NT2/D1 (cell line): Measurements from ENCODE around the gene GPR78.

Experiments
- DNase-seq: peaks from one replicate; pipeline ENCODE4 v3.0.0-alpha.2; 2011; ENCODE audit warnings: low read depth, low spot score
- H3K27me3 ChIP-seq: 2 replicates; pipeline ENCODE4 v1.6.0; 2011; ENCODE audit warnings: mild to moderate bottlenecking; ENCODE audit not compliant: insufficient read length, insufficient read depth
- H3K36me3 ChIP-seq: 2 replicates; pipeline ENCODE4 v1.6.1; 2011; ENCODE audit warnings: mild to moderate bottlenecking, low read length, mixed read lengths; ENCODE audit not compliant: insufficient read depth, insufficient read length
- H3K4me1 ChIP-seq: 2 replicates; pipeline ENCODE4 v1.5.1; 2011; ENCODE audit not compliant: insufficient read depth, insufficient read length
- H3K4me3 ChIP-seq: 2 replicates; pipeline ENCODE4 v1.5.1; 2011; ENCODE audit warnings: low read depth; ENCODE audit not compliant: insufficient read length
- H3K9ac ChIP-seq: 2 replicates; pipeline ENCODE4 v1.6.0; 2011; ENCODE audit warnings: low read depth; ENCODE audit not compliant: insufficient read length
- H3K9me3 ChIP-seq: 2 replicates; pipeline ENCODE4 v1.5.1; 2011; ENCODE audit warnings: mild to moderate bottlenecking, low read length; ENCODE audit not compliant: insufficient read depth
- SUZ12 ChIP-seq: IDR thresholded peaks from 2 replicates; pipeline ENCODE4 v1.6.1; 2011; ENCODE audit not compliant: insufficient read length, insufficient read depth; ENCODE audit errors: extremely low read depth
- YY1 ChIP-seq: IDR thresholded peaks from 2 replicates; pipeline ENCODE4 v1.6.1; 2011; ENCODE audit not compliant: insufficient read length, insufficient read depth
- ZNF274 ChIP-seq: IDR thresholded peaks from 2 replicates; pipeline ENCODE4 v1.6.1; 2011; ENCODE audit warnings: mild to moderate bottlenecking, low read depth, low read length

GPR78 gene

GRCh38 chr4:8594097-8595038, 14.2 kb downstream of the GPR78 start:
- peak; percentile 66 for DNase-seq
- peak overlapping the region; percentile 94 for H3K9ac ChIP-seq
- no peaks in the 10 kb centered on the region for H3K27me3 ChIP-seq
- TF ChIP-seq SUZ12, result no peak
- TF ChIP-seq YY1, result no peak
- TF ChIP-seq ZNF274, result no peak
- H3K36me3 ChIP-seq, result peaks cover 50% of the 10 kb centered on the region
- peaks cover 50% of the 10 kb centered on the region for H3K4me1 ChIP-seq
- H3K4me3 ChIP-seq, result peak overlapping the region; percentile 89
- H3K9me3 ChIP-seq, result no peaks in the 10 kb centered on the region

- peak overlapping the region; percentile 36 for H3K9ac ChIP-seq
- TF ChIP-seq ZNF274 (no peak), SUZ12 (no peak), YY1 (no peak)
- no peaks in the 10 kb centered on the region for H3K27me3 ChIP-seq
- H3K36me3 ChIP-seq, result peaks cover 59% of the 10 kb centered on the region
- no peaks in the 10 kb centered on the region for H3K9me3 ChIP-seq
- peaks cover 48% of the 10 kb centered on the region for H3K4me1 ChIP-seq
- DNase-seq, result no peak
- no peak overlapping the region for H3K4me3 ChIP-seq
Observed at GRCh38 chr4:8595237-8596087, 15.3 kb downstream of the GPR78 start.

GRCh38 chr4:8596891-8597290, 16.7 kb downstream of the GPR78 start:
- Histone ChIP-seq H3K36me3 (peaks cover 74% of the 10 kb centered on the region), H3K27me3 (no peaks in the 10 kb centered on the region), H3K9me3 (no peaks in the 10 kb centered on the region), H3K4me1 (peaks cover 37% of the 10 kb centered on the region), H3K4me3 (no peak overlapping the region), H3K9ac (no peak overlapping the region)
- no peak for DNase-seq
- TF ChIP-seq ZNF274, result no peak
- TF ChIP-seq SUZ12, result no peak
- TF ChIP-seq YY1, result no peak

GRCh38 chr4:8597319-8597718, 17.1 kb downstream of the GPR78 start:
- Histone ChIP-seq H3K27me3 (no peaks in the 10 kb centered on the region), H3K4me1 (peaks cover 33% of the 10 kb centered on the region), H3K9me3 (no peaks in the 10 kb centered on the region), H3K9ac (no peak overlapping the region), H3K4me3 (no peak overlapping the region), H3K36me3 (peaks cover 78% of the 10 kb centered on the region)
- DNase-seq, result no peak
- no peak for TF ChIP-seq YY1
- TF ChIP-seq ZNF274, result no peak
- no peak for TF ChIP-seq SUZ12

- TF ChIP-seq YY1 (no peak), SUZ12 (no peak)
- no peaks in the 10 kb centered on the region for H3K27me3 ChIP-seq
- no peak overlapping the region for H3K9ac ChIP-seq
- H3K4me3 ChIP-seq, result no peak overlapping the region
- peaks cover 32% of the 10 kb centered on the region for H3K4me1 ChIP-seq
- no peak for DNase-seq
- H3K36me3 ChIP-seq, result peaks cover 83% of the 10 kb centered on the region
- no peaks in the 10 kb centered on the region for H3K9me3 ChIP-seq
Observed at GRCh38 chr4:8597791-8598190, 17.6 kb downstream of the GPR78 start.

GRCh38 chr4:8598391-8599090, 18.3 kb downstream of the GPR78 start:
- no peak overlapping the region for H3K4me3 ChIP-seq
- H3K9me3 ChIP-seq, result no peaks in the 10 kb centered on the region
- peaks cover 89% of the 10 kb centered on the region for H3K36me3 ChIP-seq
- H3K4me1 ChIP-seq, result peaks cover 28% of the 10 kb centered on the region
- TF ChIP-seq SUZ12 (no peak), YY1 (no peak), ZNF274 (no peak)
- H3K9ac ChIP-seq, result peak overlapping the region; percentile 18
- H3K27me3 ChIP-seq, result no peaks in the 10 kb centered on the region
- no peak for DNase-seq

GRCh38 chr4:8599091-8599460, 18.9 kb downstream of the GPR78 start:
- no peak for TF ChIP-seq SUZ12
- TF ChIP-seq YY1, result no peak
- no peak for TF ChIP-seq ZNF274
- H3K4me1 ChIP-seq, result peaks cover 23% of the 10 kb centered on the region
- no peak overlapping the region for H3K4me3 ChIP-seq
- H3K9ac ChIP-seq, result peak overlapping the region; percentile 18
- no peaks in the 10 kb centered on the region for H3K27me3 ChIP-seq
- H3K9me3 ChIP-seq, result no peaks in the 10 kb centered on the region
- peaks cover 89% of the 10 kb centered on the region for H3K36me3 ChIP-seq
- no peak for DNase-seq
